ENCODE data around the gene NOVA1.

The NOVA1 gene

GRCh38 chr14:26593357-26593756 is 4.5 kb downstream of the NOVA1 start:
- DNase-seq (ENCODE audit: low spot score): no peak

- no peak for DNase-seq (ENCODE audit: low spot score)
Observed at GRCh38 chr14:26589925-26590324, 7.9 kb downstream of the NOVA1 start.

DNA sequence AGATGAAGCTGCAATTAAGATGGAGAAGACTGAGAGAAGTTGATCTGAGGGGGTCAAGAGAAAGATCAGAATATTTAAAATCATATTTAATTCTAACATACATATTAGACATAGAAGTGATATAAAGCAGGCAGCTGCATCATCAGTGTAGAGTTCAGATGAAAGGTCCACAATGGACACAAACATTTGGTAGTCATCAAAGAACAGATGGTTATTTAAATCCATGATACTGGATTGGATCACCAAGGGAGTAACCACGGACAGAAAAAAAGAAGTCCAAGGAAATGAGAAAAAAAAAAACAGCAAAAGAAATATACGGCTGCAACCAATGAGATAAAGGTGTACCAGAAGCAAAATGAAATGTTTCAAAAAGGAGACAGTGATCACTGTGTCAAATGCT is 20.1 kb downstream of the NOVA1 start:
- no peak for DNase-seq (ENCODE audit: low spot score)

GRCh38 chr14:26554069-26554772 is 43.6 kb downstream of the NOVA1 start:
- no peak for DNase-seq (ENCODE audit: low spot score)

GRCh38 chr14:26549571-26549970 is 48.3 kb downstream of the NOVA1 start:
- DNase-seq (ENCODE audit: low spot score): no peak

DNA sequence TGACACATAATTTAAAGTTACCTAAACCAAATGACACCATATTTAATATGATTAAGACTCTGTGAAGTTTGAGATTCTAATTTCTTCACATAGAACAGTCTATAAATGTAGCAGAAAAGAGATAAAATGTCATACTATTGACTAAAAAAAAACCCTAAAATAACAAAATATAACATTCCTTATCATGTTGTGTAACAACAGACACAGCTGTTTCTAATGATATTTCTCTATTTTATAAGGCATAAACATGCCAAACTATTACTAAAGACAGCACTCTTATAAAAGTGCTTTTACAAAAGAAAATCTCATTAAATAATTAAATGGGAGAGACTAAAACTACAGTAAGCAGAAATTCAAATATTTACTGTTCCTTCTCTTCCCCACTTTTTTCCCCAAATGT is 49.4 kb downstream of the NOVA1 start:
- DNase-seq (ENCODE audit: low spot score): no peak

DNA sequence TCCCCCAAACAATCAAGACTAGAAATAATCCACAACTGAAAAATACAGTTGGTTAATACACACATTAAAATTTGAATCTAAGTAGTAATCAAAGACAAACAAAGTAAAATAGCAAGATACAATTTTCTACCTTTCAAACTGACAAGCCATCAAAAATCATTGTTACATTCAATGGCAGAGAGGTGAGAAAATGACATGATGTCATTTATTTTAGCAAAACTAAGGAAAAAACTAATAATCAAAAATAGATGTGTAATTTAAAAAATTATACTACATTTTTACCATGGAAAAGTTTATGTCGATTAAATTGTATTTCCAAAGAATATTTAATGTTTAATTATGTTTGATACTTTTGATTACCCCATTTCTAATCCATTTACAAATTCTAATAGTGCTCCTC is 59.7 kb downstream of the NOVA1 start:
- DNase-seq (ENCODE audit: low spot score): no peak

DNA sequence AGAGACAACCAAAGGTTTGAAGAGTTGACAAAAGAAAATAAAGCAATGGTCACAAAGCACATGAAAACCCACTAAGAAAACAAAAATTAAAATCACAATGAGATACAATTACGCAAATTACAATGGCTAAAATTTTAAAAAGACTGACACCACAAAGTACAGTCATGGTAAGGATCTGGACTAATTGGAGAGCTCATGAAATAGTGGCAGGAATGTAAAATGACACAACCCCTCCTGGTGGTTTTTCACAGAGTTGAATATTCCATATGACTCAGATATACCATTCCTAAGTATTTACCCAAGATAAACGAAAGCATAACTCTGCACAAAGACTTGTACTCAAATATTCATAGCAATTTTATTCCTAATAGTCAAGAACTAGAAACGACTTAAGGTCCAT is 65.9 kb downstream of the NOVA1 start:
- DNase-seq (ENCODE audit: low spot score): no peak

DNA sequence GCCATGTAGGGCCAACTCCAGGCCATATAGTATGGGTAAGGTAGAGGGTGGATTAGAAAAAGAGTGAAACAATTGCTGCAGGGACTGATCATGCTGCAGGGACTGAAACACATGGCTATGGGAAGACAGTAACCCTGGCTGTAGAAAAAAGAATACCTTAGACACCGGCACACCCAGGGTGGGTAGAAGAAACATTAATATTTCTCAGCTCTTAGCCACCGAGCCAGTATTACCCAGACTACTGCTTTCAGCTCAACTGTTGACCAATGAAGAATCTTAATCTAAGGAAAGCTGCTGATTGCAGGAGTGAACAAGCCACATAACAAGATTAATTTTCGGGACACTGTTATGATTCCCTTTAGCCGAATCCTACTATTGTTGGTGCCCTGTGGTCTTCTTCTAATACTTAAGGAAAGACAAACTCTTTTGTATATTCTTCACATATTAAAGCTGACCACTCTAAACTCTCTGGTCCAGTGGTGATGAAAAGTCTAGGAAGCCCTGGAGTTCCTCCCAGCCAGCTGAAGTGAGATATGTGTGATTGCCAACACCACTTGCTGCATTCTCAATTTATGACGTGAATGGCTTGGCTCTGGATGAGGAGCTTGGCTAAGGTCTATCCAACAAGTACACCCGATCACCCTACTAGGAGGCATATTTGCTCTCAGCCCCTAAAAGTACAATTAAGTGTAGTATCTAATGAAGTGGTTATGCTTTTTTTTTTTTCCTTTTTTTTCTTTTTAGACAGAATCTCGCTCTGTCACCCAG is 69.2 kb downstream of the NOVA1 start:
- DNase-seq (ENCODE audit: low spot score): no peak

- DNase-seq (ENCODE audit: low spot score): no peak
Observed at GRCh38 chr14:26527095-26527494, 70.7 kb downstream of the NOVA1 start.

GRCh38 chr14:26526137-26526536 is 71.7 kb downstream of the NOVA1 start:
- no peak for DNase-seq (ENCODE audit: low spot score)

GRCh38 chr14:26525085-26525484 is 72.7 kb downstream of the NOVA1 start:
- no peak for DNase-seq (ENCODE audit: low spot score)

DNA sequence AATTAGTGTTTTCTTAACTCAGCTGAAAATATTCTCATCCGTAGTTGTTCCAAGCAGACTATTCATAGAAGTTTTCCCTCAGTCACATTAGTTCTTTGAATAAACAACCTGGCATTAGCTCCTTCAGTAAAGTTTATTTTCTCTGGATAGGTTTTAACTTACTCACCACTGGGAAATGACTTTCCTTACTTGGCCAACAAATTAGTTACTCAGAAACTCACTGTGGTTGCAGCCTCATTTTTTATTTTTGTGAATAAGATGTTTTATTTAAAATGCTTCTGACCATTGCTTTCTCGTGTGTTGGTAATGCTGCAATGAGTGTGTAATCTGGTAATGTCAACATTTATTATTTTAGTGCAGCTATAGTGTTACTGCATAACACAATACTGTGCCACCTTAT is 74.9 kb downstream of the NOVA1 start:
- no peak for DNase-seq (ENCODE audit: low spot score)

DNA sequence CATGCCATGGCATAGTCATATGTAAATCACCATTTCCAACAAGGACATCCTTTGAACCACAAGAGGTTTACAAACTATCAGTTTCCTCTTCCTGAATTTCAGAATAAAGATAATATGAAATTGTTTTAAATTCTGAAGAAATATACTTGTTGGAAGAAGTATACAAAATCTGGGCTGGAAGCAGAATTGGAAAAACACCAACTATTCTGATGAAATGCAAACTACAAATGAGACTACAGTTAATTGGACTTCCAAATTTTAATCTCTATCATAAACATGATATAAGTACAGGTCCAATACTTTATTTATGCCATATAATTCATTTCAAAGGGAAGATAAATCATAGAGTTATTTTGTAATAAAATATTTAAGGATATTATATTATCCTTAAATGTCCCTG is 80.1 kb downstream of the NOVA1 start:
- DNase-seq (ENCODE audit: low spot score): no peak

GRCh38 chr14:26500028-26500427 is 97.8 kb downstream of the NOVA1 start:
- DNase-seq (ENCODE audit: low spot score): no peak

GRCh38 chr14:26499546-26499945 is 98.3 kb downstream of the NOVA1 start:
- no peak for DNase-seq (ENCODE audit: low spot score)

GRCh38 chr14:26486922-26487321 is 110.9 kb downstream of the NOVA1 start:
- DNase-seq (ENCODE audit: low spot score): no peak

DNA sequence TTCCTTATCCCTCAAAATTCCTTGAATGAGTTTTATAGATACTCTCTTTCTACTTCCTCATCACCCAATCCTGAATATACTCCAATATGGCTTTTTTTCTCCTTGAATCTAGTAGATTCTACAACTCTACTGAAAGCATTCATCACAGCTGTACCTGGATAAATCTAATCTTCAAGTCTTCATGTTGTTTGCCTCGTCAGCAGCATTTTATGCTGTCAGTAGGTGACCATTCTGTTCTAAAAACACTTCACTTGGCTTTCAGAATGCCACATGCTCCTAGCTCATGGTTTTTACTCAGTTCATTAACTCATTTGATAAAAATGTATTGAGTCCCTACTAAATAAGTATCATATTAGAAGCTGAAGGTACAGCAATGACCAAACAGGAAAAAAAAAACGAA is 113.3 kb downstream of the NOVA1 start:
- no peak for DNase-seq (ENCODE audit: low spot score)

- DNase-seq (ENCODE audit: low spot score): no peak
Observed at GRCh38 chr14:26478967-26479366, 118.9 kb downstream of the NOVA1 start.

GRCh38 chr14:26466862-26467261 is 131.0 kb downstream of the NOVA1 start:
- no peak for DNase-seq (ENCODE audit: low spot score)

DNA sequence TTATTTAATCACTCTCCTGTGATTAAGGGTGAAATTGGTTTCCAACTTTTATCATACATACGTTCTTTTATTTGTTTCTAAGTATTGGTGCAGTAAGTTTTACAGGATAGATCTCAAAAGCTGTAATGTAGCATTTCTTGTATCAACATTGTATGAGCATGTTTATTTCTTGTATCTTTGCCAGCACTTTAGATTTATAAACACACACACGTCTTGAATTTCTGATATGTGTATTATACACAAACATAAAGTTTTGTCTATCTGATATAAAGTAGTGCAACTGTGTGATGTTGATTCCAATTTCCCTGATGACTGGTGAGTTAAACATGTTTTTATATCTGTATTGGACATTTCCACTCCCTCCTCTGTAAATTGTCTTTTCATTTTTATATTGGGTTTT is 134.7 kb downstream of the NOVA1 start:
- DNase-seq (ENCODE audit: low spot score): no peak

DNA sequence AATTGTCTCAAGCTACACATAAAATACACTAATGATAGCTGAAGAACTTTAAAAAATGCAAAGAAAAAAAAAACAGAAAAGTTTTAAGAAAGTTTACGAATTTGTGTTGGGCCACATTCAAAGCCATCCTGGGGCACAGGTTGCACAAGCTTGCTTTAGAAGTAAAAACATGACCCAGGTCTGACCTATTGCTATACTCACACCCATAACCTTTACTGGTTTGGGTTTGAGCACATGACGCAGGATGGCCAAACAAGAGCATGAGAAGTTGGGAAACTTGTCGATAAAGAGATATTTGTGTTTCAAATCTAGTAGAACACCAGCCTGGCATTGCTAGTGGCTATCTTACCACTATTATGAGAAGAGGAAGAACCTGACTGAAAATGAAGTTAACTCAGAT is 143.7 kb downstream of the NOVA1 start:
- no peak for DNase-seq (ENCODE audit: low spot score)

- no peak for DNase-seq (ENCODE audit: low spot score)
Observed at GRCh38 chr14:26448181-26448855, 149.5 kb downstream of the NOVA1 start.
